Activated CD4-positive, alpha-beta T cell treated with anti-CD3 and anti-CD28 coated beads, Interleukin-2, amount 50 U/mL, for 1 hour (primary cell): ENCODE data around the gene PRIM2.
"Not testable (repeated sequence)": the region's sequence is repeated elsewhere in the genome, so short reads cannot be mapped to it uniquely, and the experiment has no call there.

Experiments used
- DNase-seq: peaks from one replicate; pipeline ENCODE4 v3.0.0-alpha.2; 2020

Gene PRIM2

GRCh38 chr6:57310095-57310816 is 7.2 kb upstream of the PRIM2 start:
- DNase-seq = not testable (repeated sequence)

- no peak for DNase-seq
Measured at GRCh38 chr6:57310817-57311157, 6.6 kb upstream of the PRIM2 start.

GRCh38 chr6:57311300-57312003 is 6.0 kb upstream of the PRIM2 start:
- not testable (repeated sequence) for DNase-seq

- DNase-seq = no peak
Measured at GRCh38 chr6:57312004-57312345, 5.5 kb upstream of the PRIM2 start.

- no peak for DNase-seq
Measured at GRCh38 chr6:57313009-57313408, 4.4 kb upstream of the PRIM2 start.

- DNase-seq = no peak
Measured at GRCh38 chr6:57313711-57314471, 3.5 kb upstream of the PRIM2 start.

- DNase-seq = no peak
Measured at GRCh38 chr6:57315111-57315510, 2.3 kb upstream of the PRIM2 start.

- DNase-seq = no peak
Measured at GRCh38 chr6:57315851-57316250, 1.6 kb upstream of the PRIM2 start.

GRCh38 chr6:57316581-57317059 is 810 bp upstream of the PRIM2 start:
- DNase-seq = peak; percentile 79

- no peak for DNase-seq
Measured at GRCh38 chr6:57324538-57324937, 7.1 kb downstream of the PRIM2 start.

- DNase-seq = no peak
Measured at GRCh38 chr6:57327311-57327710, 9.9 kb downstream of the PRIM2 start.

- no peak for DNase-seq
Measured at GRCh38 chr6:57328074-57328473, 10.6 kb downstream of the PRIM2 start.

- no peak for DNase-seq
Measured at GRCh38 chr6:57329933-57330332, 12.5 kb downstream of the PRIM2 start.

- no peak for DNase-seq
Measured at GRCh38 chr6:57342148-57342669, 24.8 kb downstream of the PRIM2 start.

GRCh38 chr6:57343342-57343741 is 25.9 kb downstream of the PRIM2 start:
- DNase-seq = not testable (repeated sequence)

GRCh38 chr6:57346715-57347114 is 29.3 kb downstream of the PRIM2 start:
- not testable (repeated sequence) for DNase-seq

- not testable (repeated sequence) for DNase-seq
Measured at GRCh38 chr6:57347597-57347996, 30.2 kb downstream of the PRIM2 start.

- not testable (repeated sequence) for DNase-seq
Measured at GRCh38 chr6:57350443-57350842, 33.0 kb downstream of the PRIM2 start.

GRCh38 chr6:57352596-57352995 is 35.2 kb downstream of the PRIM2 start:
- not testable (repeated sequence) for DNase-seq

GRCh38 chr6:57358319-57358718 is 40.9 kb downstream of the PRIM2 start:
- DNase-seq = not testable (repeated sequence)

GRCh38 chr6:57359766-57360165 is 42.3 kb downstream of the PRIM2 start:
- not testable (repeated sequence) for DNase-seq

- DNase-seq = not testable (repeated sequence)
Measured at GRCh38 chr6:57362340-57362739, 44.9 kb downstream of the PRIM2 start.

GRCh38 chr6:57365076-57365583 is 47.7 kb downstream of the PRIM2 start:
- not testable (repeated sequence) for DNase-seq
